IMR-90 (cell line): Measurements from ENCODE around the gene LAMA2. TPM values are rescaled to one million over a fixed set of nuclear protein-coding genes. Genes with fewer than 3 reads are reported as not detected.

Experiments
- ATAC-seq: fragments of 200-7000 bp; cut with Tn5 transposase; 2 replicates; pipeline ENCODE4 v1.9.1; 2020; ENCODE audit warnings: low read depth, mild to moderate bottlenecking, moderate library complexity
- BruUV-seq: library from RNA; stranded (reverse); fragments of 400-500 nt; replicated peaks from 2 replicates; lab custom pipeline; 2021; lab: Mats Ljungman, UMichigan
- CTCF ChIA-PET: fragments of 300-600 bp; formaldehyde crosslinking; extraction: SDS; loops from one replicate; lab custom pipeline; 2021; ENCODE audit warnings: antibody characterized with exemption; lab: Yijun Ruan, JAX
- POLR2A ChIA-PET: fragments of 300-600 bp; sonication (Branson Sonifier 250); formaldehyde crosslinking; loops from one replicate; lab custom pipeline; 2022; ENCODE audit warnings: antibody characterized with exemption; ENCODE audit not compliant: unreplicated experiment; lab: Charles Lee
- DNase-seq: peaks from one replicate; pipeline ENCODE4 v3.0.0; 2013
- H2AFZ ChIP-seq: replicated peaks from 2 replicates; pipeline ENCODE3; 2013; ENCODE audit warnings: low read length, mild to moderate bottlenecking; ENCODE audit not compliant: poor library complexity
- H2AK5ac ChIP-seq: 2 replicates; pipeline ENCODE4 v1.6.1; 2013; ENCODE audit warnings: low read depth, low read length, inconsistent platforms
- H2AK9ac ChIP-seq: replicated peaks from 2 replicates; pipeline ENCODE3; 2013; ENCODE audit warnings: mild to moderate bottlenecking, low read depth, low read length, moderate library complexity; ENCODE audit not compliant: poor library complexity
- H2BK120ac ChIP-seq: 2 replicates; pipeline ENCODE4 v1.6.1; 2013; ENCODE audit warnings: low read depth, low read length, inconsistent platforms
- H2BK15ac ChIP-seq: 3 replicates; pipeline ENCODE4 v1.6.1; 2013; ENCODE audit warnings: low read depth, low read length, inconsistent platforms
- H2BK20ac ChIP-seq: 2 replicates; pipeline ENCODE4 v1.6.1; 2013; ENCODE audit warnings: low read depth, mild to moderate bottlenecking, inconsistent platforms, low read length, moderate library complexity
- H2BK5ac ChIP-seq: 2 replicates; pipeline ENCODE4 v1.6.1; 2013; ENCODE audit warnings: mild to moderate bottlenecking, low read depth, low read length, inconsistent platforms; ENCODE audit not compliant: poor library complexity, severe bottlenecking
- H3K14ac ChIP-seq: replicated peaks from 2 replicates; pipeline ENCODE4 v1.6.1; 2013; ENCODE audit warnings: low read depth, low read length, inconsistent platforms
- H3K18ac ChIP-seq: 2 replicates; pipeline ENCODE4 v1.6.1; 2013; ENCODE audit warnings: low read depth, low read length, control low read depth
- H3K23ac ChIP-seq: 2 replicates; pipeline ENCODE4 v1.6.1; 2013; ENCODE audit warnings: low read depth, low read length, inconsistent platforms
- H3K27ac ChIP-seq: 2 replicates; pipeline ENCODE4 v1.5.1; 2013; ENCODE audit warnings: mild to moderate bottlenecking, control low read depth, low read length; ENCODE audit not compliant: insufficient read depth
- H3K27me3 ChIP-seq: 2 replicates; pipeline ENCODE4 v1.6.1; 2013; ENCODE audit warnings: low read length; ENCODE audit not compliant: control insufficient read depth, insufficient read depth
- H3K36me3 ChIP-seq: 2 replicates; pipeline ENCODE4 v1.6.1; 2013; ENCODE audit warnings: low read length, mixed read lengths; ENCODE audit not compliant: control insufficient read depth, insufficient read depth
- H3K4ac ChIP-seq: 2 replicates; pipeline ENCODE4 v1.6.1; 2013; ENCODE audit warnings: low read depth, low read length, inconsistent platforms
- H3K4me1 ChIP-seq: 2 replicates; pipeline ENCODE4 v1.6.1; 2013; ENCODE audit warnings: low read length, mixed read lengths; ENCODE audit not compliant: control insufficient read depth, insufficient read depth
- H3K4me2 ChIP-seq: 2 replicates; pipeline ENCODE4 v1.6.1; 2013; ENCODE audit warnings: low read depth, mild to moderate bottlenecking, control low read depth, low read length, moderate library complexity
- H3K4me3 ChIP-seq: 2 replicates; pipeline ENCODE4 v1.5.1; 2013; ENCODE audit warnings: low read depth, mild to moderate bottlenecking, control low read depth, low read length, moderate library complexity; ENCODE audit not compliant: insufficient read depth
- H3K56ac ChIP-seq: 2 replicates; pipeline ENCODE4 v1.6.1; 2013; ENCODE audit warnings: low read length, inconsistent platforms; ENCODE audit not compliant: insufficient read depth; ENCODE audit errors: extremely low read depth
- H3K79me1 ChIP-seq, 2 experiments: 2 replicates each; pipeline ENCODE4 v1.6.1; 2013; ENCODE audit warnings: low read length in 2 of 2, inconsistent platforms in 1 of 2, low read depth in 1 of 2
- H3K9ac ChIP-seq: 2 replicates; pipeline ENCODE4 v1.6.1; 2013; ENCODE audit warnings: low read depth, low read length, control low read depth
- H3K9me1 ChIP-seq: 2 replicates; pipeline ENCODE4 v1.6.1; 2013; ENCODE audit warnings: low read length, inconsistent platforms; ENCODE audit not compliant: insufficient read depth
- H3K9me3 ChIP-seq: 2 replicates; pipeline ENCODE4 v1.6.1; 2013; ENCODE audit warnings: low read length; ENCODE audit not compliant: control insufficient read depth, insufficient read depth
- H4K20me1 ChIP-seq: 2 replicates; pipeline ENCODE4 v1.6.1; 2013; ENCODE audit warnings: low read length, inconsistent platforms; ENCODE audit not compliant: insufficient read depth
- H4K5ac ChIP-seq: 2 replicates; pipeline ENCODE4 v1.6.1; 2013; ENCODE audit warnings: mild to moderate bottlenecking, low read depth, low read length, control low read depth
- H4K8ac ChIP-seq, 2 experiments: 2 replicates each; pipeline ENCODE4 v1.6.1; 2013; ENCODE audit warnings: low read depth in 2 of 2, low read length in 2 of 2, control low read depth in 1 of 2, inconsistent platforms in 1 of 2
- H4K91ac ChIP-seq: 2 replicates; pipeline ENCODE4 v1.6.1; 2013; ENCODE audit warnings: low read depth, low read length, inconsistent platforms; ENCODE audit not compliant: insufficient read depth
- BHLHE40 ChIP-seq: fragments of 150-350 bp; IDR thresholded peaks from 2 replicates; pipeline ENCODE4 v1.6.1; 2016; ENCODE audit warnings: mild to moderate bottlenecking, low read depth, low read length
- CEBPB ChIP-seq: IDR thresholded peaks from 2 replicates; pipeline ENCODE4 v1.6.1; 2012; ENCODE audit warnings: low read depth, low read length, improper control_type of control experiment
- CHD1 ChIP-seq: IDR thresholded peaks from 2 replicates; pipeline ENCODE4 v1.6.1; 2012; ENCODE audit warnings: low read depth, low read length, improper control_type of control experiment
- FOS ChIP-seq: fragments of 150-350 bp; IDR thresholded peaks from 2 replicates; pipeline ENCODE4 v1.6.1; 2016; ENCODE audit warnings: low read depth, low read length
- MAFK ChIP-seq: IDR thresholded peaks from 2 replicates; pipeline ENCODE4 v1.6.1; 2012; ENCODE audit warnings: low read depth, low read length, improper control_type of control experiment
- MAZ ChIP-seq: IDR thresholded peaks from 2 replicates; pipeline ENCODE4 v1.6.1; 2012; ENCODE audit warnings: low read depth, mild to moderate bottlenecking, low read length, improper control_type of control experiment, moderate library complexity, borderline replicate concordance
- MXI1 ChIP-seq: IDR thresholded peaks from 2 replicates; pipeline ENCODE4 v1.6.1; 2012; ENCODE audit warnings: low read depth, mild to moderate bottlenecking, low read length, moderate library complexity, borderline replicate concordance
- NFE2L2 ChIP-seq: fragments of 150-350 bp; IDR thresholded peaks from 2 replicates; pipeline ENCODE4 v1.6.1; 2016; ENCODE audit warnings: low read depth, mild to moderate bottlenecking, low read length
- POLR2A ChIP-seq: IDR thresholded peaks from 2 replicates; pipeline ENCODE4 v1.6.1; 2012; ENCODE audit warnings: mild to moderate bottlenecking, low read depth, low read length
- RAD21 ChIP-seq: IDR thresholded peaks from 2 replicates; pipeline ENCODE4 v1.6.1; 2012; ENCODE audit warnings: low read length, improper control_type of control experiment
- RCOR1 ChIP-seq: IDR thresholded peaks from 2 replicates; pipeline ENCODE4 v1.6.1; 2012; ENCODE audit warnings: mild to moderate bottlenecking, low read length, improper control_type of control experiment; ENCODE audit not compliant: insufficient replicate concordance
- RFX5 ChIP-seq: IDR thresholded peaks from 2 replicates; pipeline ENCODE4 v1.8.0; 2012; ENCODE audit warnings: low read depth, mild to moderate bottlenecking, low read length, moderate library complexity
- SMC3 ChIP-seq: fragments of 150-350 bp; IDR thresholded peaks from 2 replicates; pipeline ENCODE4 v1.6.1; 2016; ENCODE audit warnings: low read depth, mild to moderate bottlenecking, antibody characterized with exemption, low read length, moderate library complexity
- USF2 ChIP-seq: fragments of 150-350 bp; IDR thresholded peaks from 2 replicates; pipeline ENCODE4 v1.6.1; 2017; ENCODE audit warnings: mild to moderate bottlenecking, antibody characterized with exemption, low read length, low read depth
- WGBS, 2 experiments: methylation state at CpG; one replicate each; pipeline versions ENCODE4 v1.1.5 to v1.1.7; 2013; ENCODE audit warnings: missing lambda C conversion rate in 2 of 2; ENCODE audit not compliant: insufficient read length in 1 of 2; ENCODE audit errors: extremely low coverage in 2 of 2; 5-methylcytosine and 5-hydroxymethylcytosine counted together
- dilution Hi-C: fragments of 300-500 bp; cut with HindIII; formaldehyde crosslinking; loops from one replicate; pipeline ENCODE4 v1.14.3; 2018; ENCODE audit warnings: low sequenced_read_pairs; ENCODE audit not compliant: unreplicated experiment
- in situ Hi-C: fragments of 300-500 bp; cut with MboI; formaldehyde crosslinking; loops from 3 replicates; pipeline ENCODE4 v1.14.3; 2019; ENCODE audit warnings: low sequenced_read_pairs, inconsistent platforms, mixed read lengths
- intact Hi-C: fragments of 100-400 bp; cut with micrococcal nuclease; formaldehyde crosslinking; loops from 2 replicates; pipeline ENCODE4 v1.10.0; 2022
- polyA plus RNA-seq, 3 experiments: library from polyadenylated mRNA; depleted of rRNA; stranded (reverse); fragments of >200 nt; gene quantifications; 2 replicates each; pipeline ENCODE4 v1.2.3, GENCODE V29; 2012; ENCODE audit warnings: low replicate concordance in 1 of 3
- total RNA-seq: library from RNA; depleted of rRNA; stranded (reverse); fragments of >200 nt; gene quantifications from 2 replicates; pipeline ENCODE4 v1.2.3, GENCODE V29; 2012
- TF ChIP-seq, protein P1 (sequence below): conservative IDR thresholded peaks from 2 replicates; pipeline ENCODE4 v1.5.1; 2012; ENCODE audit warnings: mild to moderate bottlenecking, low read depth, low read length, improper control_type of control experiment
- TF ChIP-seq, protein P2 (sequence below): fragments of 150-350 bp; IDR thresholded peaks from 2 replicates; pipeline ENCODE4 v1.6.1; 2016; ENCODE audit warnings: low read depth, mild to moderate bottlenecking, low read length, moderate library complexity, borderline replicate concordance

Gene LAMA2
- total and polyA plus RNA-seq, 2 of the 4 experiments (the other 2 are of a cell fraction) = 9.9 to 13.3 TPM

DNA sequence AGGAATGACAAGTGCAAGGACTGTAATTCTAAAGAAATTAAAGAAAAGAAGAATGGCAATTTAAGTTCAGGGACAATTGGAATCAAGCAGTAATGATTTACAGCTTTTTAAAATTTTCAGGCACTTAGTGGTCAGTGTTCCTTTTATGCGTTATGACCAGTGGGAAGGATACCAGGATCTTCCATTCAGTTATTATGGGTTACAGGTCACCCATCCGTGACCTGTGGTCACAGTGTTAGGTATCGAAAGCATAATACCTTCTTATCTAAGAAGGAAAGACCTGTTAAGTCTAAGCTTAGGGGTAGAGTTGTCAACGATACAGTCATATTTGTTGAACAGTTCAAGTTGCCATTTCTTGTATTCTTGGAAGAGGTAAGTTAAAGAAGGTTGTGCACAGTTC is 253.8 kb downstream of the LAMA2 start:
- TF ChIP-seq USF2 (no peak), MAZ (no peak), BHLHE40 (no peak), CEBPB (no peak), NFE2L2 (no peak), FOS (no peak), CHD1 (no peak), POLR2A (no peak), MXI1 (no peak), RFX5 (no peak), MAFK (no peak), SMC3 (no peak), RAD21 (no peak), RCOR1 (no peak)
- TF ChIP-seq, protein P1, sequence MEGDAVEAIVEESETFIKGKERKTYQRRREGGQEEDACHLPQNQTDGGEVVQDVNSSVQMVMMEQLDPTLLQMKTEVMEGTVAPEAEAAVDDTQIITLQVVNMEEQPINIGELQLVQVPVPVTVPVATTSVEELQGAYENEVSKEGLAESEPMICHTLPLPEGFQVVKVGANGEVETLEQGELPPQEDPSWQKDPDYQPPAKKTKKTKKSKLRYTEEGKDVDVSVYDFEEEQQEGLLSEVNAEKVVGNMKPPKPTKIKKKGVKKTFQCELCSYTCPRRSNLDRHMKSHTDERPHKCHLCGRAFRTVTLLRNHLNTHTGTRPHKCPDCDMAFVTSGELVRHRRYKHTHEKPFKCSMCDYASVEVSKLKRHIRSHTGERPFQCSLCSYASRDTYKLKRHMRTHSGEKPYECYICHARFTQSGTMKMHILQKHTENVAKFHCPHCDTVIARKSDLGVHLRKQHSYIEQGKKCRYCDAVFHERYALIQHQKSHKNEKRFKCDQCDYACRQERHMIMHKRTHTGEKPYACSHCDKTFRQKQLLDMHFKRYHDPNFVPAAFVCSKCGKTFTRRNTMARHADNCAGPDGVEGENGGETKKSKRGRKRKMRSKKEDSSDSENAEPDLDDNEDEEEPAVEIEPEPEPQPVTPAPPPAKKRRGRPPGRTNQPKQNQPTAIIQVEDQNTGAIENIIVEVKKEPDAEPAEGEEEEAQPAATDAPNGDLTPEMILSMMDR = no peak
- TF ChIP-seq, protein P2, sequence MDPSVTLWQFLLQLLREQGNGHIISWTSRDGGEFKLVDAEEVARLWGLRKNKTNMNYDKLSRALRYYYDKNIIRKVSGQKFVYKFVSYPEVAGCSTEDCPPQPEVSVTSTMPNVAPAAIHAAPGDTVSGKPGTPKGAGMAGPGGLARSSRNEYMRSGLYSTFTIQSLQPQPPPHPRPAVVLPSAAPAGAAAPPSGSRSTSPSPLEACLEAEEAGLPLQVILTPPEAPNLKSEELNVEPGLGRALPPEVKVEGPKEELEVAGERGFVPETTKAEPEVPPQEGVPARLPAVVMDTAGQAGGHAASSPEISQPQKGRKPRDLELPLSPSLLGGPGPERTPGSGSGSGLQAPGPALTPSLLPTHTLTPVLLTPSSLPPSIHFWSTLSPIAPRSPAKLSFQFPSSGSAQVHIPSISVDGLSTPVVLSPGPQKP = no peak
- POLR2A ChIA-PET = no interaction called here
- CTCF ChIA-PET = interaction anchor here (0.6 kb wide), 1 partner anchor 16 kb away, joined by 3 read pairs; no protein-coding TSS in a partner anchor
- Histone ChIP-seq H2BK15ac (no peak overlapping the region), H3K4me1 (peaks cover 3% of the 10 kb centered on the region; the same call in 1 of the 2 replicates), H3K9me1 (0 out of 2 replicates have a peak, but pooled peaks cover 2% of the 10 kb centered on the region), H3K9me3 (no peaks in the 10 kb centered on the region), H3K4me2 (no peak overlapping the region), H3K23ac (no peak overlapping the region), H2BK5ac (no peak overlapping the region), H3K18ac (no peak overlapping the region), H3K79me1 (no peaks in the 10 kb centered on the region), H3K27me3 (no peaks in the 10 kb centered on the region), H2AK5ac (no peak overlapping the region), H3K56ac (no peak overlapping the region), H4K5ac (no peak overlapping the region), H3K9ac (no peak overlapping the region), H2BK20ac (no peak overlapping the region), H4K20me1 (no peaks in the 10 kb centered on the region), H2BK120ac (no peak overlapping the region), H2AFZ (no peak overlapping the region), H4K8ac (no peak overlapping the region), H3K4me3 (no peak overlapping the region), H3K14ac (no peak overlapping the region), H3K36me3 (no peaks in the 10 kb centered on the region), H2AK9ac (no peak overlapping the region), H3K27ac (no peak overlapping the region), H4K91ac (no peak overlapping the region), H3K4ac (no peak overlapping the region)
- dilution Hi-C loops (no loop called here), in situ Hi-C loops (no loop called here), intact Hi-C loops (no loop called here)
- DNase-seq (no peak), ATAC-seq (no peak)
- no CpG with 5 or more reads among the region's 4 CpGs for WGBS, 2 experiments
- no TSS peak for BruUV-seq
